Duodenal mucosa (tissue), 2 donors: ENCODE data around the gene XAGE2.
"Not testable (repeated sequence)": the region's sequence is repeated elsewhere in the genome, so short reads cannot be mapped to it uniquely, and the experiment has no call there.

Experiments used
- H3K27ac ChIP-seq: one replicate; pipeline ENCODE4 v1.7.0; 2013; ENCODE audit warnings: low read depth, low read length
- H3K27me3 ChIP-seq, 2 donors: one replicate each; pipeline ENCODE4 v1.7.0; 2013; ENCODE audit warnings: low read length in 2 of 2, control low read depth in 1 of 2; ENCODE audit not compliant: insufficient read depth in 2 of 2, control insufficient read depth in 1 of 2
- H3K36me3 ChIP-seq, 2 donors: one replicate each; pipeline ENCODE4 v1.7.0; 2013; ENCODE audit warnings: low read length in 2 of 2, control low read depth in 1 of 2; ENCODE audit not compliant: insufficient read depth in 2 of 2, control insufficient read depth in 1 of 2
- H3K4me1 ChIP-seq, 2 donors: one replicate each; pipeline ENCODE4 v1.7.0; 2013; ENCODE audit warnings: low read length in 2 of 2, control low read depth in 1 of 2; ENCODE audit not compliant: insufficient read depth in 2 of 2, control insufficient read depth in 1 of 2
- H3K4me3 ChIP-seq, 2 donors: one replicate each; pipeline ENCODE4 v1.7.0; 2013; ENCODE audit warnings: low read length in 2 of 2, low read depth in 1 of 2
- H3K9ac ChIP-seq, 2 donors: one replicate each; pipeline ENCODE4 v1.7.0; 2013; ENCODE audit warnings: low read length in 2 of 2, low read depth in 1 of 2
- H3K9me3 ChIP-seq, 2 donors: one replicate each; pipeline ENCODE4 v1.7.0; 2013; ENCODE audit warnings: low read length in 2 of 2, control low read depth in 1 of 2; ENCODE audit not compliant: control insufficient read depth in 1 of 2

Gene XAGE2, protein sequence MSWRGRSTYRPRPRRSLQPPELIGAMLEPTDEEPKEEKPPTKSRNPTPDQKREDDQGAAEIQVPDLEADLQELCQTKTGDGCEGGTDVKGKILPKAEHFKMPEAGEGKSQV

DNA sequence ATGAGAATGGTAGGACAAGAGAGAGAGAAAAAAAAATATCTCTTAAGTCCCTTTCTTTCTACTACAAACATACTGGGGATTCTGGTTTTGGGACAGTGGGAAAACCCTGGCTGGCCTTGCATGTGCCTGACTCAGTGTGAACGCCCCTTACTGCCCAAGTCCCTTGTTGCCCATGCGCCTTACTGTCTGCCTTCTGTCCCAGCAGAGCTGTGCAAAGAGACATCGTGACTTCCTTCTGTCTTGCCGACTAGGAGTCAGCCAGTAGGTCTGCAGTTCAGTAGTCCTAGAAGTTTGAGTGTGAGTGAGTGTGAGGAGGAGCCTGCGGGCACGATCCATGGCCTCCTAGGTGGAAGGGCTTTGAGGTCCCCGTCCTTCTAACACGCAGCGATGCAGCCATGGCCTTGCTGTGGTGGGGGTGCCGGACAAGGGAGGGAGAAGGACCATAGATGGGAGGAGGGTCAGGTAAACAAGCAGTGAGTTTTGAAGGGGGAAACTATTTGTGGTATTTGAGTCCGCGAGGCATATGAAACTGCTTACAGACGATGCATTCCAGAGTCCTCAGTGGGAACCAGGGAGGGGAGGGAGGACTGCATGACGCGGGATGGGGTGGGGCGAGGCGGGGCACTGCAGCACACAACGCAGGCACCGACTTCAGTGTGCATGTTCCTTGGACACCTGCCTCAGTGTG, at the start of gene XAGE2:
Gene XAGE2 (plus strand): TSS at position 654 of the 688 bp plus-strand sequence. CDS start 994 bp downstream, outside the sequence.
- Histone ChIP-seq H3K4me1 (no peaks in the 10 kb centered on the region), H3K9ac (no peak within 1 kb of the TSS), H3K4me3 (no peak within 1 kb of the TSS), H3K9me3 (no peaks in the 10 kb centered on the region), H3K36me3 (no peaks in the 10 kb centered on the region), H3K27me3 (no peaks in the 10 kb centered on the region), H3K27ac (no peak within 1 kb of the TSS)

DNA sequence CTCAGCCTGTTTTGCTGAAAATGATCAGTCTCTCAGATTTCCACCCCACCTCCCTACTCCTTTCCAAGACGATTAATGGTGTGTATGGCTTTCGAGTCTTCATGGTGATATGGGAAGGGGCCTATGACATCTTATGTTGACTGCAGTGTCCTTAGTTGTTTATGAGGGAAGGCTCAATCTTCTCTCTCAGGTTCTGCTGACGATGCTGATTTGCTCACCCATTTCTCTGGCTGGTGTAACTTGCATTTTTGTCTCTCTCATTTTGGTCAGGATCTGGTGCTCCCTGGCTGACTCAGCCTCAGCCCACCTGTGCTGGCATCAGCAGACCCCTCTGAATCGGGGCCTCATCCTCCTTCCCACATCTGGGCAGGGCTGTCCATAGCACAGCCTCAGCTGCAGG, 31.4 kb upstream of the XAGE2 start:
- Histone ChIP-seq H3K4me1 (no peaks in the 10 kb centered on the region), H3K36me3 (no peaks in the 10 kb centered on the region), H3K27ac (no peak overlapping the region), H3K9ac (no peak overlapping the region), H3K27me3 (no peaks in the 10 kb centered on the region), H3K4me3 (no peak overlapping the region), H3K9me3 (no peaks in the 10 kb centered on the region)

DNA sequence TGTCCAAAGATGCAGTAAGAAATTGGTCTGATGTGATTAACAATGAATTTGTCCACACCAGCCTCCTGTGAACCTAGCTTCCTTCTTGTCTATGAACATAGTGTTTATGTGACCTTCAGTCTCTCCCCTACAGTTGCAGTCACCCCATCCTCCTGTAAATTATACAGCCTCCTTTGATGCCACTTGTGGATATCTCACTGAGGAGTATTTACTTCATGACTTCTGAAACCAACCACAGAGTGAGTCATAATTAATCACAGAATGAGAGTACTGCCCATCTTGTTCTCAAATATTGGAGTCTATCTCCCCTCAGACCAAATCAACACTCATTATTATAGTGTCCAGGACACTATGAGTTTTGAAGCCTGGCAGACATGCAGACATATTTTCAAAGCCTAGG, 27.3 kb upstream of the XAGE2 start:
- H3K9ac ChIP-seq: no peak overlapping the region
- no peak overlapping the region for H3K27ac ChIP-seq
- H3K27me3 ChIP-seq: no peaks in the 10 kb centered on the region
- H3K4me1 ChIP-seq: no peaks in the 10 kb centered on the region
- no peaks in the 10 kb centered on the region for H3K36me3 ChIP-seq
- H3K4me3 ChIP-seq: no peak overlapping the region
- no peaks in the 10 kb centered on the region for H3K9me3 ChIP-seq

DNA sequence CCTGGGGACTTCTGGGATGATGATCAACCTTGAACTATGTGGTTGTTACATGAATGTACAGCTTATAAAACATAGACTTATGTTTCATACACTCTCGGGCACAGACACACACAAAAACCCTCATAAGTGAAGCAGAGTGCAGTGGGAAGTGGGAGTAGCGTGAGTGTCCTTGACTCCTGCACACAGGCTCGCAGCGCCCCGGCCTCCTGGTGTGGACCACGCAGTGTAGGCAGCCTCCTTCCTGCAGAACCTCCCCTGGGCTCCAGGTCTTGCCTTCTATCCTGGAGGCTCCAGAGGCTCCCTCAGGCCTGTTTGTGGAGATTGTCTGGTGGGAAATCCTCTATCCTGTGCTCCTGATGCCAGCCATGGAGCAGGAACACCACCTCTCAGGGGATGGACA, 25.7 kb upstream of the XAGE2 start:
- H3K4me1 ChIP-seq, H3K27me3 ChIP-seq, H3K4me3 ChIP-seq, H3K27ac ChIP-seq, H3K36me3 ChIP-seq, H3K9ac ChIP-seq, H3K9me3 ChIP-seq: not testable (repeated sequence)

DNA sequence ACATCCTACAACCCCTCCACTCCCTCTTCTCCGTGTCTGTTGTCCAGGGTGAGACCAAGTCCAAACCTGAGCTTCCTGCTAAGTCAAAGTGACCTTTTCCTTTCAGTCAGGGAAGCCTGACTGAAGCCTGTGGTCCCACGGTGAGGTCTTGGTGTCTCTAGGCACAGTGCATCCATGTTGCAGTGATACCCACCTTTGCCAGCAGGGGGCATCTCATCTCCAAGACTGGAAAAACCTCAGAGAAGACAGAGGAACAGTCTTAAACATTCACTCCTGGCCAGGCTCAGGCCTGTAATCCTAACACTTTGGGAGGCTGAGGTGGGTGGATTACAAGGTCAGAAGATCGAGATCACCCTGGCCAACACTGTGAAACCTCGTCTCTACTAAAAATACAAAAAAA, 23.4 kb upstream of the XAGE2 start:
- H3K4me3 ChIP-seq, H3K27me3 ChIP-seq: not testable (repeated sequence)

DNA sequence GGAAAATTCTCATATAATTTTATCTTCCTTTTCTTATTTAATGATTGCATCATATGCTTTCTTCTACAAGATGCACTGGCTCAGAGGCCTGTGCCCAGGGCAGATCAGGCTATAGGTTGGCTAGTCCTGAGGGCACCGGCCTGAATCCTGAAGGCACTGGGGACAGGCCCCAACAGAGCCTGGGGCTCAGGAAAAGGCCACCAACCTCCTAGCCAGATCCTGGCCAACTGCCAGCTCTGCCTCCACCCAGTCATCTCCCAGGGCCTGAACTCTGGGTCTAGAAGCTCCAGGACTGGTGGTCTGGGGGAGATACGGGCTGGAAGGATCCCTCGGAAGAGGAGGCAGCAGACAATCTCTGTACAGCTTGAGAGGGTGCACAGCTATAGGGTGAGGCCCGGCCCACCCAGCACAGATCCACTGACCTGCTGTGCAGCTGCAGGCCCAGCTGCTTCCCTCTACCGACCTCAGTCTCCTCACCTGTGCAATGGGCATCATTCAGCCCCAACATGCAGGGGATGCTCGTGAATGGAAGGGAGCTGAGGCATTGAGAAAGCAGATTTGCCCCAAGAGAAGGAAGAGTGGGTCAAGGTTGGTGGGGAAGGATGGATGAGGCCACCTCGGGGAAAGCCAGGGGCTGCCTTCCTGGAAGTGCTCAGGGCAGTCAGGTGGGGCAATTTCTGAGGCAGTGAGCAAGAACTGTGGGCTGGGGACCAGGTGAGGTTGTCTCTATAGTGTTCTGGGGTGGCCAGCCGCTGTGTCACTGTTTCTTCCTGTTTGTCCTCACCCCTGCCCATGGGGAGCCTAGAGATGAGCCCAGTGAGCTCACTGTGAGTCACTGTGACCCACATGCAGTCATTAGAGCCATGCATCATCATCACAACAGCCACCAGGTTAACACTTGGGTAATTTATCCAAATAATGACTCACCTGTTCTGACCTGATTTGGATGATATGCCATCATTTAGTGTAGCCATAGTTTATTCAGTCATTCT, 22.4 kb upstream of the XAGE2 start:
- H3K9ac ChIP-seq: no peak overlapping the region
- H3K27me3 ChIP-seq: no peaks in the 10 kb centered on the region
- no peaks in the 10 kb centered on the region for H3K9me3 ChIP-seq
- no peaks in the 10 kb centered on the region for H3K4me1 ChIP-seq
- H3K4me3 ChIP-seq: no peak overlapping the region
- no peak overlapping the region for H3K27ac ChIP-seq
- no peaks in the 10 kb centered on the region for H3K36me3 ChIP-seq

More for the DNA sequence above, 23.4 kb upstream of the XAGE2 start:
- not testable (repeated sequence) for H3K36me3 ChIP-seq, H3K9me3 ChIP-seq, H3K4me1 ChIP-seq, H3K27ac ChIP-seq, H3K9ac ChIP-seq

DNA sequence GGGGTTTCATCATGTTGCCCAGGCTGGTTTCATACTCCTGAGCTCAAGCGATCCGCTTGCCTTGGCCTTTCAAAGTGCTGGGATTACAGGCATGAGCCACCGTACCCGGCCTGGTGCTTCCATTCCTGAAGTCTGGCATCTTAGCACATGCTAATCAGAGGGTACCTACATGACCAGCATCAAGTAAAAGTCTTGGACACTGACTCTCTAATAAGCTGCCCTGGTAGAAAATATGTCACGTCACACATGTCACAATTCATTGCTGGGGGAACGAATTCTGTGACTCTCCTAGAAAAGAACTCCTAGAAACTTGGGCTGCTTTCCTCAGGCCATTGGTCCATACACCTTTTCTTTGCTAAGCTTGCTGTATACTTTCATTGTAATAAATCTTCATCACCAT, 19.1 kb upstream of the XAGE2 start:
- Histone ChIP-seq H3K4me3 (no peak overlapping the region), H3K9ac (no peak overlapping the region), H3K4me1 (no peaks in the 10 kb centered on the region), H3K36me3 (no peaks in the 10 kb centered on the region), H3K27ac (no peak overlapping the region), H3K27me3 (no peaks in the 10 kb centered on the region), H3K9me3 (no peaks in the 10 kb centered on the region)

DNA sequence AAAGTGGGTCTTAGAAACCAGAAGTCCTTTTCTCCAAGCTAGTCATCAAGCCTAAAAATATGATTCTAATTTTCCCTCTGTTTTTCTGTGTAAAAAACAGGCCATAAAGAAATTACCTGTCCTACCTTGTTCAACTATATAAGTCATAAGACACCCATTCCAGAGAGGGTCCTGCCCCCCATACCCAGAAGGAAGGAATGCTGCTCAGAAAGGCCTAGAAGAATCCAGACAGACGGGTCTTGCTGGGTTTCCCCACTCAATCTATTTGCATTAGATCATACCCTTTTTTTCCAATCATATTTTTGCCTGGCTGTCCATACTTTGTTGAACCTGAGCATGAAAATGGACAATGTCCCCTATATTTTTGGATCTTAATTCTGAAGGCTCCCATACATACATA, 16.3 kb upstream of the XAGE2 start:
- no peaks in the 10 kb centered on the region for H3K9me3 ChIP-seq
- H3K4me3 ChIP-seq: no peak overlapping the region
- H3K27ac ChIP-seq: no peak overlapping the region
- no peaks in the 10 kb centered on the region for H3K36me3 ChIP-seq
- no peak overlapping the region for H3K9ac ChIP-seq
- no peaks in the 10 kb centered on the region for H3K27me3 ChIP-seq
- no peaks in the 10 kb centered on the region for H3K4me1 ChIP-seq

DNA sequence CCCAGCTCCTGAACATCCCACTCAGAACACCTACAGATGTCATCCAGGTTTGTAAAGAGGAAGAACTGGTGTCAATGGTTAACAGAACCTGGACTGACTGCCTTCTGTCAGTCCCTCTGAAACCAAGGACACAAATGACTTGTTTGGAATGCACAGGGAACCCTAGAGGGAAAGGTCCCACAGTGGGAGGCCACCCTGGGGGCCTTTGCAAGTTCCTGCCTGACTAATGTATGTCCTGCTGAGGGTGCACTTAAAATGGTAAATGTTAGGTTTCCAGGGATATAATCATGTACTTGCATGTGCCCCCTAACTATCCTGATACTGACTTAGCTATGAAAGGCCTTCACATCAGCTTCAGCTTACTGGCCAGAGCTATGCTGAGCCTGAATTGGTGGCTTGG, 15.0 kb upstream of the XAGE2 start:
- no peak overlapping the region for H3K27ac ChIP-seq
- no peaks in the 10 kb centered on the region for H3K27me3 ChIP-seq
- H3K9me3 ChIP-seq: no peaks in the 10 kb centered on the region
- H3K4me3 ChIP-seq: no peak overlapping the region
- no peaks in the 10 kb centered on the region for H3K36me3 ChIP-seq
- no peaks in the 10 kb centered on the region for H3K4me1 ChIP-seq
- no peak overlapping the region for H3K9ac ChIP-seq

DNA sequence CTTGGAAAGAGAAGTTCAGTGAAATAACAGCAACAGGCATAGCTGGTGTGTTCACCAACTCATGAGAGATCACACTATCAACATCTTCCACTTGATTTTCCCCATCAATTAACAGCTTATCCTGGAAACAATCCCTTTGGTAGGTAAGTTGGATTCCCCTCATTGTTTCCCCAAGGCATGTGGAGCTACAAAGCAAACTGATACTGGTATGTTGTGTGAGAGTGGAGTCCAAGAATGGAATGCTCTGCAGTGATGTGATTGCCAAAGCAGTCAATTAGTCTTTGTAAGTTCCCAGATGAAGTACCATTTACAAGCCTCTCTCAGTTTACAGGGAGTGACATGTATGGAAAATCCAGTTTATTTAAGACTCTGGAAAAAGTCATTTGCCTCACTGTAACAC, 13.7 kb upstream of the XAGE2 start:
- H3K36me3 ChIP-seq: no peaks in the 10 kb centered on the region

More for the DNA sequence above, 13.7 kb upstream of the XAGE2 start:
- no peaks in the 10 kb centered on the region for H3K27me3 ChIP-seq
- H3K4me1 ChIP-seq: no peaks in the 10 kb centered on the region
- H3K4me3 ChIP-seq: no peak overlapping the region
- H3K27ac ChIP-seq: no peak overlapping the region
- no peaks in the 10 kb centered on the region for H3K9me3 ChIP-seq
- no peak overlapping the region for H3K9ac ChIP-seq
